Body of pancreas (tissue), 4 donors: Measurements from ENCODE around the gene ABTB1. TPM values are rescaled to one million over a fixed set of nuclear protein-coding genes. Genes with fewer than 3 reads are reported as not detected.

Experiments
- ATAC-seq: fragments of 150-250 bp; one replicate; pipeline ENCODE4 v1.9.1; 2016
- DNase-seq, 4 donors: peaks; one replicate each; pipeline ENCODE4 v3.0.0-alpha.2; 2019
- H3K27ac ChIP-seq, 4 donors: fragments of 200-600 bp; sonication (generic); 1 replicate in 3 of 4; 2 replicates in 1 of 4; pipeline versions ENCODE4 v1.5.1 to v1.6.1; 2016 to 2019; ENCODE audit warnings: mild to moderate bottlenecking in 1 of 4, mixed read lengths in 1 of 4, moderate library complexity in 1 of 4
- H3K27me3 ChIP-seq, 2 donors: fragments of 200-600 bp; sonication (generic); one replicate each; pipeline ENCODE4 v1.6.0; 2016; ENCODE audit warnings: mild to moderate bottlenecking in 1 of 2
- H3K36me3 ChIP-seq, 2 donors: fragments of 200-600 bp; sonication (generic); replicated peaks in 1 of 2; 2 replicates each; pipeline ENCODE4 v1.5.1; 2016; ENCODE audit warnings: low read depth in 2 of 2; ENCODE audit not compliant: insufficient read depth in 1 of 2
- H3K4me1 ChIP-seq: fragments of 200-600 bp; sonication (generic); one replicate; pipeline ENCODE4 v1.6.0; 2016
- H3K4me3 ChIP-seq, 2 donors: fragments of 200-600 bp; sonication (generic); 1 replicate in 1 of 2; 2 replicates in 1 of 2; pipeline ENCODE4 v1.5.1; 2016 to 2019
- H3K9me3 ChIP-seq, 3 donors: fragments of 200-600 bp; sonication (generic); 1 replicate in 2 of 3; 2 replicates in 1 of 3; pipeline ENCODE4 v1.5.1; 2016
- CTCF ChIP-seq, 7 experiments: fragments of 450-650 bp in 4 of 7; fragments of 200-600 bp in 3 of 7; sonication (generic) in 3 of 7; IDR thresholded peaks; one replicate each; pipeline ENCODE4 v1.5.1; 2016 to 2019; ENCODE audit warnings: antibody characterized with exemption in 7 of 7
- POLR2A ChIP-seq, 3 donors: fragments of 450-650 bp; IDR thresholded peaks; one replicate each; pipeline ENCODE4 v1.6.1; 2016; ENCODE audit warnings: antibody characterized with exemption in 3 of 3, mild to moderate bottlenecking in 2 of 3
- WGBS, 2 donors: methylation state at CpG; one replicate each; pipeline ENCODE4 v1.1.5; 2017; 5-methylcytosine and 5-hydroxymethylcytosine counted together
- intact Hi-C: fragments of 100-400 bp; cut with DNase I; formaldehyde crosslinking; loops from one replicate; pipeline ENCODE4 v1.15.1; 2023
- total RNA-seq, 2 donors: library from RNA; depleted of rRNA; stranded (reverse); fragments of >200 nt; gene quantifications; one replicate each; pipeline ENCODE4 v1.1.0, GENCODE V29; 2016

The ABTB1 gene
- total RNA-seq, 2 donors from 2014 or later: 21.4 to 34.0 TPM

- H3K27me3 ChIP-seq: no peaks in the 10 kb centered on the region
- no peak for TF ChIP-seq CTCF (IDR thresholded peaks at IDR 0.05)
- no peak for TF ChIP-seq POLR2A (IDR thresholded peaks at IDR 0.05)
- ATAC-seq (no peak), DNase-seq (peak in 1 of 4 donors; percentile 1)
- no peak overlapping the region for H3K27ac ChIP-seq
- H3K4me3 ChIP-seq: no peak overlapping the region
- H3K36me3 ChIP-seq: no peaks in the 10 kb centered on the region
- peaks cover 3% of the 10 kb centered on the region for H3K4me1 ChIP-seq
- 44 to 54% methylated on average over 8 of the region's 8 CpGs for WGBS, 2 donors
- intact Hi-C loops: no loop called here
- no peaks in the 10 kb centered on the region for H3K9me3 ChIP-seq
These were observed 42.8 kb downstream of the ABTB1 start for GRCh38 chr3:127715532-127715931.

- WGBS, 2 donors: 76 to 80% methylated on average over 6 of the region's 6 CpGs
- DNase-seq (peak in 1 of 4 donors; percentile 1), ATAC-seq (no peak)
- no peaks in the 10 kb centered on the region for H3K27me3 ChIP-seq
- H3K36me3 ChIP-seq: no peaks in the 10 kb centered on the region
- H3K4me1 ChIP-seq: peaks cover 10% of the 10 kb centered on the region
- H3K27ac ChIP-seq: no peak overlapping the region
- intact Hi-C loops: no loop called here
- TF ChIP-seq POLR2A (IDR thresholded peaks at IDR 0.05) (no peak), CTCF (IDR thresholded peaks at IDR 0.05) (no peak)
- H3K4me3 ChIP-seq: no peak overlapping the region
- no peaks in the 10 kb centered on the region for H3K9me3 ChIP-seq
These were observed 43.6 kb downstream of the ABTB1 start for GRCh38 chr3:127716384-127716783.

- ATAC-seq (no peak), DNase-seq (peak in 1 of 4 donors; percentile 8)
- intact Hi-C loops: no loop called here
- whole genome bisulfite sequencing, 2 donors: 68 to 69% methylated on average over 13 to 14 of the region's 14 CpGs
- H3K4me3 ChIP-seq: no peak overlapping the region
- no peak for TF ChIP-seq CTCF (IDR thresholded peaks at IDR 0.05)
- no peak for TF ChIP-seq POLR2A (IDR thresholded peaks at IDR 0.05)
- no peaks in the 10 kb centered on the region for H3K27me3 ChIP-seq
- no peaks in the 10 kb centered on the region for H3K9me3 ChIP-seq
- H3K27ac ChIP-seq: no peak overlapping the region
- H3K4me1 ChIP-seq: peaks cover 10% of the 10 kb centered on the region
- no peaks in the 10 kb centered on the region for H3K36me3 ChIP-seq
These were observed 44.8 kb downstream of the ABTB1 start for GRCh38 chr3:127717357-127718244.

GRCh38 chr3:127718245-127718915, 45.6 kb downstream of the ABTB1 start:
- peak in 1 of 4 donors; percentile 3 for DNase-seq
- Histone ChIP-seq H3K27me3 (no peaks in the 10 kb centered on the region), H3K27ac (no peak overlapping the region), H3K4me3 (no peak overlapping the region), H3K36me3 (no peaks in the 10 kb centered on the region), H3K9me3 (no peaks in the 10 kb centered on the region), H3K4me1 (peaks cover 10% of the 10 kb centered on the region)
- no peak for ATAC-seq
- no peak for TF ChIP-seq CTCF (IDR thresholded peaks at IDR 0.05)
- TF ChIP-seq POLR2A (IDR thresholded peaks at IDR 0.05): no peak
- WGBS, 2 donors: 80 to 82% methylated on average over 6 to 7 of the region's 7 CpGs
- intact Hi-C loops: no loop called here
